ENCODE results near the gene TNFRSF1A.
"Not testable (repeated sequence)": the region's sequence is repeated elsewhere in the genome, so short reads cannot be mapped to it uniquely, and the experiment has no call there.

The TNFRSF1A gene

GRCh38 chr12:6355491-6356373 lies 13.9 kb upstream of the TNFRSF1A start:
- peak; percentile 39 for DNase-seq (ENCODE audit: low spot score)

DNA sequence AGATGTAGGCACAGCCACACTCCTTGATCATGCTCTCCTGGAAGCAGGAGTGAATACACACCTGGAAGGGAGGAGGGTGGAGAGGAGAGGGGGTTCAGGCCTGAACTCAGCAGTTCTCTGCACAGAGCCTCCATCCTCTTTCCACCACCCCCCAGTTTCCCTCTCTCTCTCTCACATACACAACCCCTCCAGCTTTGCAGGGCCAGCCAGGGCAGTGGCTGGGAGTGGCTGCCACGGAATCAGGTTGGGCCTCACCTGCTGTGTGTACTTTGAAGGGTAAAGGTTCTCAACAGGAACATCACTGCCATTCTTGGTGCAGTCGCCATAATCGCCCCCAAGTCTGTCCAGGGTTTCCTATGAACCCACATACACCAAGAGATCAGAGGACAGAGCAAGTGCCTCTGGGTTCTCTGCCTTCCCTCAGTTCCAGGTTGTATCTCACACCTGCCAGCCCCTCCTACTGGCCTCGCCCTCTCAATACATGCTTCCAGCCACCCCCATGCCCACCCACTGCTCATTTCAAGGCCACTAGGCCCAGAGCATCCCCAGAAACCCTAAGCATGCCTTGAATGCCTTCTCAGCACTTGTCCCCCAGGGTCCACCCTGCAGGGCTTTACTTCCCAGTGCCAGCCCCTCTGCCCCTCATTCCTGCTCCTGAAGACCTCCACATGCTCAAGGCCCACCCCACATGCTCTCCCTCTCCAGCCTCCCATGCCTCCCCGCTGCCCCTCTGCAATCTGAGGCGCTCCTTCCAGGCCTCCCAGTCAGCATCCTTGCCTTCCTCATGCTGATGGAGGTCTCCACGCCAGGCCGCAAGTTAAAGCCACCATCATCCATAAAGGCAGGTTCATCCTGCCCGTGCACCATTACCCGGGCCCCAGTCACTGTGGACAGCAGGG lies 12.9 kb upstream of the TNFRSF1A start:
- DNase-seq (ENCODE audit: low spot score), result no peak

GRCh38 chr12:6352193-6353173 lies 10.6 kb upstream of the TNFRSF1A start:
- peak; percentile 50 for DNase-seq (ENCODE audit: low spot score)

- no peak for DNase-seq (ENCODE audit: low spot score)
Measured at GRCh38 chr12:6351622-6352021, 9.7 kb upstream of the TNFRSF1A start.

- DNase-seq (ENCODE audit: low spot score), result no peak
Measured at GRCh38 chr12:6347367-6348338, 5.8 kb upstream of the TNFRSF1A start.

- DNase-seq (ENCODE audit: low spot score), result no peak
Measured at GRCh38 chr12:6346942-6347341, 5.1 kb upstream of the TNFRSF1A start.

DNA sequence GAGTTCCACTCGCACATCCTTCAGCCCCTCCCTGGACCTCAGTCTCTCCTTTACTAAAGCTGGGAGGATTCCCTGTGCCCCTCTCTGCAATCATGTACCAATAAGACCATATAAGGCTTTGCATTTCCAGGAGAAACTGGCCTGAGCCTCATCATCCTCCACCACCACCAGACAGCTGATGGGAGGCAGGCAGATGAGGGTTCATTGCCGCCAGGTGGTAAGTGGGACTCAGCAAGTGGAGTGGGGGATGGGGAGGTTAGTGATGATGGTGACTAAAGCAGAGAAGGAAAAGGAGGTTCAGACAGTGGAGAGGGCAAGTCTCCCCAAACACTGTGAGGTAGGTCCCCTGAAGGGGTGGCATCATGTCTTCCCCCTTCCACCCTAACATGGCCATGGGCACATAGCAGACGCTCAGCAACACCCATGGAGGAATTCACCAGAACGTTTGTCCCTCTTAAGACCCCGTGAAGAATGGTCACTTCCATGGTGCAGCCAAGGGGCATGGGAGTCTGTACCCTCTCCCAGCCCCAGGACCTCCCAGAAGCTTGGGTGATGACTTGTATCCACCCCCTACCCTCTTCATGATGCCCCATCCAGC lies 4.5 kb upstream of the TNFRSF1A start:
- no peak for DNase-seq (ENCODE audit: low spot score)

- DNase-seq (ENCODE audit: low spot score), result no peak
Measured at GRCh38 chr12:6345319-6346091, 3.6 kb upstream of the TNFRSF1A start.

- DNase-seq (ENCODE audit: low spot score), result not testable (repeated sequence)
Measured at GRCh38 chr12:6344101-6344660, 2.3 kb upstream of the TNFRSF1A start.

DNA sequence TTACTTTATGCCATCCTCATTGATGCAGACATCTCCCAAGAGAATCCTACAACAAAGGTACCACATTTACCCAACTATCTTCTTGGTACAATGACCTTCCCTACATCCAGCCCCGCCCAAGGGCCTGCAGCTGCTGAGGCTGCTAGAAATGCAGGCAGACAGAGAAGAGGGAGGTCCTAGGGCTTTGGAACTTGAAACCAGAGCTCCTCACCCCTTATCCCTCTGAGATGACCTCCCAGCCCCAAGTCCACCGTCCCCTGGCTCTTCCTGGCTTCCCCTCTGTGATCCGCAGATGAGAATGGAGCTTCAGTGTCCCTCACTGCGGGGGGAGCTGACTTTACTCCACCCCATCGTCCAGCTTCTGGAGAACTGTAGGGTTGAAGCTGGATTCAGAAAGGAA lies 1.6 kb upstream of the TNFRSF1A start:
- no peak for DNase-seq (ENCODE audit: low spot score)

DNA sequence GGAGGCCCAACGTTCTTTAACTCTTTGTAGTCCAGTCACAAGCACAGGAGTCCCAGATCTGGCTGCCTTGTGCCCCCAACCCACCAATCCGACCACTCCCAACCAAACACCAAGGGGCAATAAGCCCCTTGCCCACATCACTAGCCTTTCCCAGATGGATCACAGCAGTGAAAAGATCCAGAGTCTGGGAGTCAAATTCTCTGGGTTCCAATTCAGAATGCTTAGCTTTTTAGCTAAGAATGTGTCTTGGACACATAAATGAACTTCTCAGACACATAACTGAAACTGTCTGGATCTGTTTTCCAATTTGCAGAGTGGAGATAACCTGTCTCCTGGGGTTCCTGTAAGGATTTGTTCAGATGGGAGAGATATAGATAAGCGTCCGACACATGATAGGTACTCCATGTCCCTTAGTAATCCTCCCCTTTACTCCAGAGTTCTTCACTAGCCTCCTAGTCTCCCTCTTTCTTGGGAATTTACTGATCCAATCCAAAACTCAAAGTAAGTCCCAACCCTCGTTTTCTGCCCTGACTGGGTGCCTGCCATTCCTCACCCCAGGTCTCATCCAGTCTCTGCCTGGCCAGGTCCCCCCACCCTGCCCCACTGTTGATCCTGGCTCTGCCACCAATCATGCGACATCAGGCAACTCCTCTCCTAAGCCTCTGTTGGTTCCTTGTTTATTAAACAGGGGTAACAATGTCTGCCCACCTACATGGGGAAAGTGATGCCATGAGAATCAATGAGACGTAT lies 439 bp upstream of the TNFRSF1A start:
- DNase-seq (ENCODE audit: low spot score), result no peak

DNA sequence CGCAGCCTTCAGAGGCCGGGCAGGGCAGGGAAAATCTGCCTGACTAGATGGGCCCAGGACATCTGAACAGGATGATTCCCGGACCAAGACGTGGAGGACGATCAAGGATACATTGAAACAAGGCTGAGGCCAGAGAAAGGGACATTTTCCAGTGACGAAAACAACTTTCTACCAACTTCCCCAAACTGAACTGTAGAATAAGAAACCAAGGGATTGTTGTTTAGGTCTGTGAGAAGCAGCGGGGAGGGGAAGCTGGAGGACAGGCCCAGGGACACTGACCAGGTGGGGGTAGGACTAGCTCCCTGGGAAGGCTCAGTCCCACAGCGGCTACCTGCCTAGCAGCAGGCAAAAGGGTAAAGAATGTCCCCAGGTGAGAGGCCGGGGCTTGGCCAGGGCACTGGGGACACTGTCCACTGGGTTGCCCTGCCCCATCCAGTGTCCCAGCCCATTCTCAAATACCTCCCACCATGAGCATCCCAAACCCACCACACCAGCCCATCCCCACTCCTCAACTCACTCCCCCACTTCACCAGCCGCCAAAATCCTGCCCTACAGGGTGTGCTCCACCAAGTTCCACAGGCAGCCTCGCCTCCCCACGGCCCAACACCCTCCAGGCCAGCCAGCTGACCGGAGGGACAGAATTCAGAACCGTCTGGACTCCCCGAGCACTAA lies 995 bp downstream of the TNFRSF1A start:
- DNase-seq (ENCODE audit: low spot score), result peak; percentile 49

- DNase-seq (ENCODE audit: low spot score), result peak; percentile 47
Measured at GRCh38 chr12:6340032-6340638, 1.7 kb downstream of the TNFRSF1A start.

DNA sequence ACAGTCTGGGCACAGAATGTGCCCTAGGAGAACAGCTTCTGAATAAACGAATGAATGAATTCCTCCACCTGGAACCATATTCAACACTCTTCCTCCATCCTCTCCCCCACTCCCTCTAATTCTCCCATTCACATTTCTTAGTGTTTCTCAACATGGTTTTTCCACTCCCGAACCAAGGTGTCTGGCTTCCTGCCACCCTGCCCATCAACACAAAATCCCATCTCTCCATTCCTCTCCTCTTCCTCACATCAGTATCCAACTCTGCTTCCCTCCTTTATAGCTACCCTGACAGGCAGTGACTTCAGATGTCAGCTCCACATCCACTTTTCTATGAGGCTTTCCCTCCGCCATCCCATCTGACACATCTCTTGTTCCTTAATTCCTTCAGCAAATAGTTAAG lies 2.9 kb downstream of the TNFRSF1A start:
- DNase-seq (ENCODE audit: low spot score), result no peak

- DNase-seq (ENCODE audit: low spot score), result not testable (repeated sequence)
Measured at GRCh38 chr12:6338536-6338935, 3.3 kb downstream of the TNFRSF1A start.

DNA sequence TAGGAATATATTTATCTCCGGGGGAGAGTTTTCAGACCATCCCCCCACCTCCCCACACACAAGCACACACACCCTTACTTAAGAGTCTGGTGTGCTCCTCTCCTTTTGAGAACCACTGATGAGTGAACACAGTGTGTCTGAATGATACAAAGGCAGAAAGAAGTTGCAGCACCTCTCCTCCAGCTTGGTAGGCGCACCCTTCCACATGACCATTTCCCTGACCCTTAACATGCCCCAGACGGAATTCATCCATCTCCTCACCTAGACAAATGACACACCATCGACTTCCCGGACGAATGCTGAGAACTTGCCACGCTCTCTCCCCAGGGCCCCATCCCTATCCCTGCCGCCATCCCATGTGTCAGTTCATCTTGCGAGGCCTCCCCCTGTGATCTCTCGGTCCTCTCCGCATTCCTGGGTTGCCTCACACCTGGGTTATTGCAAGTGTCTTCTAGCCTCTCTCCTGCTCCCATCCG lies 3.9 kb downstream of the TNFRSF1A start:
- no peak for DNase-seq (ENCODE audit: low spot score)

Measured in NAMALWA (cell line).